OCI-LY7 (cell line): ENCODE results near the gene EYS. TPM values are rescaled to one million over a fixed set of nuclear protein-coding genes. Genes with fewer than 3 reads are reported as not detected.

Experiments used
- BruUV-seq: library from RNA; stranded (reverse); fragments of 400-500 nt; replicated peaks from 2 replicates; lab custom pipeline; 2021; lab: Mats Ljungman, UMichigan
- CTCF ChIA-PET: fragments of 300-600 bp; sonication (Branson Sonifier 250); formaldehyde crosslinking; loops from one replicate; lab custom pipeline; 2022; ENCODE audit warnings: antibody characterized with exemption; ENCODE audit not compliant: unreplicated experiment; lab: Charles Lee
- POLR2A ChIA-PET: fragments of 300-600 bp; sonication (Branson Sonifier 250); formaldehyde crosslinking; loops from one replicate; lab custom pipeline; 2022; ENCODE audit warnings: antibody characterized with exemption; lab: Charles Lee
- DNase-seq: peaks from one replicate; pipeline ENCODE4 v3.0.0-alpha.2; 2015; ENCODE audit warnings: low spot score
- H2AFZ ChIP-seq: fragments of 200-600 bp; sonication (generic), shearing (Covaris generic); 2 replicates; pipeline ENCODE4 v1.6.1; 2014; ENCODE audit warnings: mild to moderate bottlenecking, antibody characterized with exemption, low read length, moderate library complexity
- H3K27ac ChIP-seq: fragments of 200-600 bp; sonication (generic); 2 replicates; pipeline ENCODE4 v1.5.1; 2014; ENCODE audit warnings: mixed run types, low read depth, mild to moderate bottlenecking, moderate library complexity, low read length, inconsistent platforms; ENCODE audit not compliant: poor library complexity, severe bottlenecking
- H3K36me3 ChIP-seq: fragments of 200-600 bp; sonication (generic); 2 replicates; pipeline ENCODE4 v1.6.1; 2014; ENCODE audit warnings: mild to moderate bottlenecking, antibody characterized with exemption, low read length, moderate library complexity, mixed read lengths; ENCODE audit not compliant: insufficient read depth
- H3K4me1 ChIP-seq: fragments of 200-600 bp; sonication (generic); 2 replicates; pipeline ENCODE4 v1.5.1; 2014; ENCODE audit warnings: mild to moderate bottlenecking, low read length; ENCODE audit not compliant: insufficient read depth, poor library complexity, severe bottlenecking
- H3K4me2 ChIP-seq: fragments of 200-600 bp; sonication (generic); 2 replicates; pipeline ENCODE4 v1.6.1; 2014; ENCODE audit warnings: mild to moderate bottlenecking, low read length
- H3K4me3 ChIP-seq: fragments of 200-600 bp; sonication (generic); 2 replicates; pipeline ENCODE4 v1.5.1; 2014; ENCODE audit warnings: mild to moderate bottlenecking, low read depth, low read length; ENCODE audit not compliant: poor library complexity, severe bottlenecking
- H3K79me2 ChIP-seq: fragments of 200-600 bp; sonication (generic); 2 replicates; pipeline ENCODE4 v1.6.1; 2016; ENCODE audit warnings: low read depth, mild to moderate bottlenecking, low read length, moderate library complexity, mixed read lengths; ENCODE audit not compliant: insufficient read depth
- H3K9me2 ChIP-seq: fragments of 200-600 bp; sonication (generic); 2 replicates; pipeline ENCODE4 v1.6.1; 2016; ENCODE audit warnings: mild to moderate bottlenecking, low read length, mixed read lengths; ENCODE audit not compliant: insufficient read depth
- H3K9me3 ChIP-seq: fragments of 200-600 bp; sonication (generic); 2 replicates; pipeline ENCODE4 v1.6.1; 2014; ENCODE audit warnings: mild to moderate bottlenecking, mixed run types, low read length, mixed read lengths
- H4K20me1 ChIP-seq: fragments of 200-600 bp; sonication (generic); 2 replicates; pipeline ENCODE4 v1.6.1; 2014; ENCODE audit warnings: mild to moderate bottlenecking, antibody characterized with exemption, low read length, moderate library complexity, mixed read lengths; ENCODE audit not compliant: insufficient read depth
- CTCF ChIP-seq: fragments of 200-600 bp; sonication (generic); conservative IDR thresholded peaks from 2 replicates; pipeline ENCODE4 v1.5.1; 2014; ENCODE audit warnings: mild to moderate bottlenecking, antibody characterized with exemption, low read length, moderate library complexity, mixed read lengths
- EZH2phosphoT487 ChIP-seq: fragments of 200-600 bp; sonication (generic); IDR thresholded peaks from 2 replicates; pipeline ENCODE4 v1.6.1; 2018; ENCODE audit warnings: low read depth, borderline replicate concordance, mild to moderate bottlenecking, mixed run types, antibody characterized with exemption, low read length, moderate library complexity, mixed read lengths
- intact Hi-C: fragments of 100-400 bp; cut with micrococcal nuclease; formaldehyde crosslinking; loops from one replicate; pipeline ENCODE4 v1.10.0; 2022; ENCODE audit not compliant: unreplicated experiment
- total RNA-seq, 2 experiments: library from RNA; depleted of rRNA in 1 of 2; stranded (reverse); fragments of >200 nt in 1 of 2; shearing (Covaris generic) in 1 of 2; gene quantifications; 2 replicates each; pipeline ENCODE4 v1.2.3, GENCODE V29; 2014 to 2022

EYS gene
- total RNA-seq, 2 experiments from 2014 or later: not detected

- Histone ChIP-seq H3K36me3 (no peaks in the 10 kb centered on the region), H3K4me3 (no peak overlapping the region), H2AFZ (no peak overlapping the region), H4K20me1 (no peaks in the 10 kb centered on the region), H3K27ac (no peak overlapping the region), H3K4me1 (no peaks in the 10 kb centered on the region), H3K9me2 (no peaks in the 10 kb centered on the region), H3K9me3 (no peaks in the 10 kb centered on the region), H3K4me2 (no peak overlapping the region), H3K79me2 (no peaks in the 10 kb centered on the region)
- CTCF ChIA-PET: no interaction called here
- no TSS peak for BruUV-seq
- TF ChIP-seq CTCF (no peak), EZH2phosphoT487 (no peak)
- intact Hi-C loops: no loop called here
- no peak for DNase-seq
- POLR2A ChIA-PET: no interaction called here
Observed at GRCh38 chr6:64482631-64483030, 1224.4 kb downstream of the EYS start.

- H4K20me1 ChIP-seq: no peaks in the 10 kb centered on the region
- no peaks in the 10 kb centered on the region for H3K36me3 ChIP-seq
- ChIA-PET CTCF (no interaction called here), POLR2A (no interaction called here)
- TF ChIP-seq EZH2phosphoT487 (no peak), CTCF (no peak)
- H3K4me3 ChIP-seq: no peak overlapping the region
- H3K79me2 ChIP-seq: no peaks in the 10 kb centered on the region
- no peaks in the 10 kb centered on the region for H3K9me3 ChIP-seq
- no TSS peak for BruUV-seq
- intact Hi-C loops: no loop called here
- no peak overlapping the region for H3K27ac ChIP-seq
- H3K4me2 ChIP-seq: no peak overlapping the region
- H3K4me1 ChIP-seq: no peaks in the 10 kb centered on the region
- DNase-seq: no peak
- H3K9me2 ChIP-seq: no peaks in the 10 kb centered on the region
- H2AFZ ChIP-seq: no peak overlapping the region
Observed at GRCh38 chr6:64479134-64479533, 1227.9 kb downstream of the EYS start.

- intact Hi-C loops: no loop called here
- no peak for TF ChIP-seq EZH2phosphoT487
- no peak for TF ChIP-seq CTCF
- no peak overlapping the region for H3K4me2 ChIP-seq
- ChIA-PET CTCF (no interaction called here), POLR2A (no interaction called here)
- no peak overlapping the region for H3K27ac ChIP-seq
- no peaks in the 10 kb centered on the region for H3K36me3 ChIP-seq
- no peaks in the 10 kb centered on the region for H3K9me2 ChIP-seq
- no peaks in the 10 kb centered on the region for H3K4me1 ChIP-seq
- H4K20me1 ChIP-seq: no peaks in the 10 kb centered on the region
- no peaks in the 10 kb centered on the region for H3K9me3 ChIP-seq
- no peak for DNase-seq
- no peaks in the 10 kb centered on the region for H3K79me2 ChIP-seq
- H2AFZ ChIP-seq: no peak overlapping the region
- no peak overlapping the region for H3K4me3 ChIP-seq
- BruUV-seq: no TSS peak
Observed at GRCh38 chr6:64477391-64477790, 1229.6 kb downstream of the EYS start.
